ENCODE data around the gene USP21. TPM values are rescaled to one million over a fixed set of nuclear protein-coding genes. Genes with fewer than 3 reads are reported as not detected.

The USP21 gene
- total and polyA plus RNA-seq, 2 donors (not counting 3 experiments of a cell fraction or from before 2014, with no cell fraction given) = 19.7 to 29.2 TPM

GRCh38 chr1:161122967-161123366, 36.3 kb upstream of the USP21 start:
- H3K9me3 ChIP-seq (replicated peaks; ENCODE audit: control insufficient read depth, insufficient read depth, low read length) = no peaks in the 10 kb centered on the region
- intact Hi-C loops (cut with micrococcal nuclease) = no loop called here
- dilution Hi-C loops (cut with MboI; ENCODE audit: extremely low pct_ligation_motif_present, low sequenced_read_pairs) = no loop called here
- no peak overlapping the region for H3K4me3 ChIP-seq (replicated peaks in 1 of 3; ENCODE audit: insufficient read depth in 1 of 3, low read depth in 1 of 3, low read length in 3 of 3)
- H3K9me1 ChIP-seq (replicated peaks; ENCODE audit: control insufficient read depth, extremely low read depth, insufficient read depth, low read length) = no peaks in the 10 kb centered on the region
- no peaks in the 10 kb centered on the region for H4K20me1 ChIP-seq (replicated peaks; ENCODE audit: control insufficient read depth, extremely low read depth, insufficient read depth, low read length)
- CTCF ChIA-PET = no interaction called here
- POLR2A ChIA-PET = no interaction called here
- DNase-seq (ENCODE audit: low read depth, low spot score) = no peak
- no peaks in the 10 kb centered on the region for H3K27me3 ChIP-seq (ENCODE audit: control insufficient read depth in 2 of 2, insufficient read depth in 2 of 2, low read length in 2 of 2)
- no peak overlapping the region for H3K4me2 ChIP-seq (ENCODE audit: insufficient read depth, low read length)
- H3K27ac ChIP-seq (ENCODE audit: insufficient read depth, low read depth, low read length) = no peak overlapping the region
- no peak overlapping the region for H3K9ac ChIP-seq (replicated peaks; ENCODE audit: extremely low read depth, insufficient read depth, low read length)
- H3K36me3 ChIP-seq (ENCODE audit: control insufficient read depth in 2 of 2, extremely low read depth in 1 of 2, insufficient read depth in 2 of 2, low read length in 2 of 2) = peaks cover 18 to 39% of the 10 kb centered on the region in 2 experiments
- no TSS peak for BruUV-seq (replicated peaks)
- TF ChIP-seq, protein P1, sequence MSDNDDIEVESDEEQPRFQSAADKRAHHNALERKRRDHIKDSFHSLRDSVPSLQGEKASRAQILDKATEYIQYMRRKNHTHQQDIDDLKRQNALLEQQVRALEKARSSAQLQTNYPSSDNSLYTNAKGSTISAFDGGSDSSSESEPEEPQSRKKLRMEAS (IDR thresholded peaks at IDR 0.05; ENCODE audit: insufficient read depth, insufficient read length) = no peak
- no peak for TF ChIP-seq GATA2 (IDR thresholded peaks at IDR 0.05; ENCODE audit: insufficient read depth, insufficient read length, low read depth, low read length)
- no peak for TF ChIP-seq MYC (IDR thresholded peaks at IDR 0.05; ENCODE audit: low read depth, low read length)
- TF ChIP-seq EZH2 (IDR thresholded peaks at IDR 0.05; ENCODE audit: borderline replicate concordance, low read depth, low read length, severe bottlenecking) = no peak
- no peak for TF ChIP-seq CTCF (IDR thresholded peaks at IDR 0.05; ENCODE audit: extremely low read depth in 1 of 2, insufficient read depth in 1 of 2, low read depth in 1 of 2, low read length in 2 of 2)
- no peak for TF ChIP-seq POLR2A (IDR thresholded peaks at IDR 0.05; ENCODE audit: low read depth, low read length)
- peaks cover 30% of the 10 kb centered on the region for H3K79me2 ChIP-seq (ENCODE audit: control insufficient read depth, insufficient read depth, low read length)
- FAIRE-seq = no peak
- no peak overlapping the region for H2AFZ ChIP-seq (ENCODE audit: low read depth, low read length)
- peaks cover 11% of the 10 kb centered on the region for H3K4me1 ChIP-seq (ENCODE audit: control insufficient read depth, extremely low read depth, insufficient read depth, low read length)

GRCh38 chr1:161127649-161128048, 31.7 kb upstream of the USP21 start:
- Histone ChIP-seq H3K27me3 (ENCODE audit: control insufficient read depth in 2 of 2, insufficient read depth in 2 of 2, low read length in 2 of 2) (no peaks in the 10 kb centered on the region), H3K4me3 (replicated peaks in 1 of 3; ENCODE audit: insufficient read depth in 1 of 3, low read depth in 1 of 3, low read length in 3 of 3) (no peak overlapping the region), H3K4me1 (ENCODE audit: control insufficient read depth, extremely low read depth, insufficient read depth, low read length) (peaks cover 21% of the 10 kb centered on the region), H3K36me3 (ENCODE audit: control insufficient read depth in 2 of 2, extremely low read depth in 1 of 2, insufficient read depth in 2 of 2, low read length in 2 of 2) (peaks cover 19 to 27% of the 10 kb centered on the region in 2 experiments), H2AFZ (ENCODE audit: low read depth, low read length) (no peak overlapping the region), H3K9me1 (replicated peaks; ENCODE audit: control insufficient read depth, extremely low read depth, insufficient read depth, low read length) (no peaks in the 10 kb centered on the region), H3K4me2 (ENCODE audit: insufficient read depth, low read length) (no peak overlapping the region), H3K9me3 (replicated peaks; ENCODE audit: control insufficient read depth, insufficient read depth, low read length) (no peaks in the 10 kb centered on the region), H3K9ac (replicated peaks; ENCODE audit: extremely low read depth, insufficient read depth, low read length) (no peak overlapping the region), H3K27ac (ENCODE audit: insufficient read depth, low read depth, low read length) (no peak overlapping the region), H4K20me1 (replicated peaks; ENCODE audit: control insufficient read depth, extremely low read depth, insufficient read depth, low read length) (no peaks in the 10 kb centered on the region), H3K79me2 (ENCODE audit: control insufficient read depth, insufficient read depth, low read length) (peaks cover 64% of the 10 kb centered on the region)
- TF ChIP-seq, protein P1 (IDR thresholded peaks at IDR 0.05; ENCODE audit: insufficient read depth, insufficient read length) = no peak
- TF ChIP-seq FOS (IDR thresholded peaks at IDR 0.05; ENCODE audit: borderline replicate concordance, insufficient read depth, low read length) = no peak
- no peak for TF ChIP-seq EZH2 (IDR thresholded peaks at IDR 0.05; ENCODE audit: borderline replicate concordance, low read depth, low read length, severe bottlenecking)
- no peak for TF ChIP-seq CTCF (IDR thresholded peaks at IDR 0.05; ENCODE audit: extremely low read depth in 1 of 2, insufficient read depth in 1 of 2, low read depth in 1 of 2, low read length in 2 of 2)
- TF ChIP-seq POLR2AphosphoS5 (IDR thresholded peaks at IDR 0.05; ENCODE audit: insufficient read depth, low read depth, low read length) = no peak
- no peak for TF ChIP-seq POLR2A (IDR thresholded peaks at IDR 0.05; ENCODE audit: low read depth, low read length)
- no peak for TF ChIP-seq GATA2 (IDR thresholded peaks at IDR 0.05; ENCODE audit: insufficient read depth, insufficient read length, low read depth, low read length)
- TF ChIP-seq JUN (IDR thresholded peaks at IDR 0.05; ENCODE audit: borderline replicate concordance, insufficient read depth, insufficient read length, low read depth) = no peak
- no peak for TF ChIP-seq MYC (IDR thresholded peaks at IDR 0.05; ENCODE audit: low read depth, low read length)
- BruUV-seq (replicated peaks) = no TSS peak
- DNase-seq (ENCODE audit: low read depth, low spot score) (no peak), FAIRE-seq (no peak)
- intact Hi-C loops (cut with micrococcal nuclease) (no loop called here), dilution Hi-C loops (cut with MboI; ENCODE audit: extremely low pct_ligation_motif_present, low sequenced_read_pairs) (no loop called here)
- POLR2A ChIA-PET = no interaction called here
- CTCF ChIA-PET = interaction anchor here (0.7 to 1.8 kb wide), 5 partner anchors 10 to 130 kb away, joined by 3 to 5 read pairs (median 4); no protein-coding TSS in a partner anchor

Measured in endothelial cell of umbilical vein (primary cell).